Measurements from ENCODE around the gene CCL11.
A peak's percentile ranks its signal among the peaks of the same experiment; 100 is the strongest.
"Not testable (repeated sequence)": the region's sequence is repeated elsewhere in the genome, so short reads cannot be mapped to it uniquely, and the experiment has no call there.

Gene CCL11

DNA sequence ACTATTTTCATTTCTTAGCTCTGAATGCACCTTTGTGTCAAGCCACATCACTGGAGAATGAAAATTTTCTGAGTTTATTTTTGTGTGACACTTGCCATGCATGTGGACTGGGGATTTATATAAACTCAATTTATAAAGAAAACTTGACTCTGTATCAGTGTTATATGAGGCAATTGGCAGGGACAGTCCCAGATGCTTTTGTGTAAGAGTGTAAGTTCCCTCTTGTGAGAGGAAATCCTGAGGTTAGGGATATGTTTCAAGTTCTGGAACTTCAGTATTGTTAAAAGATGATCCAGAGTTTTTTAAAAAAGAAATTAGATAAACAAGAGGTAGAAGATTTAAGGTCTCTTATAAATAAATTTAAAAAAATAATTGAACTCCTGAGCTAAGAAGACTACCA, 22.8 kb downstream of the CCL11 start:
- Mint-ChIP-seq H3K4me3 (no peak overlapping the region), H3K36me3 (ENCODE audit: low read depth) (no peaks in the 10 kb centered on the region), H3K27ac (no peak overlapping the region), H3K4me1 (peaks cover 2% of the 10 kb centered on the region), H3K27me3 (peaks cover 12% of the 10 kb centered on the region), H3K9me3 (no peaks in the 10 kb centered on the region)
- ATAC-seq = no peak
- DNase-seq = no peak

DNA sequence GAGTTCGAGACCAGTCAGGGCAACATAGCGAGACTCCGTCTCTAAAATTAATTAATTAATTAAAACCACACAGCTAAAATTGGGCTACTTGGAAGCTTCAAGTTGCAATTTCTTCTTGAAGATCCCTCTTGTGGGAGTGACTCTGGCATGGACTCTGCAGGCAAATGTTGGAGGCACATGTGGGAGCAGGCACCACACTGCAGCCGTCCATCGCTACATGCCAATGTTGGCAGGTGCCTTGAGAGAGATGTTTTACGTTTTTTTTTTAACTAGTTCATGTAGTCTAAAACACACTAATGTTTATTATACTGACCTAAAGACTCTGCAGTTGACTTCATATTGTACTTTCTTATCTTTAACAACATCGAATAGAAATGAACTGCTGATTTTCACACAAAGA, 25.7 kb downstream of the CCL11 start:
- DNase-seq (no peak), ATAC-seq (no peak)
- no peak overlapping the region for H3K27ac Mint-ChIP-seq
- H3K9me3 Mint-ChIP-seq = no peaks in the 10 kb centered on the region
- no peak overlapping the region for H3K4me3 Mint-ChIP-seq
- H3K36me3 Mint-ChIP-seq (ENCODE audit: low read depth) = no peaks in the 10 kb centered on the region
- H3K27me3 Mint-ChIP-seq = peaks cover 5% of the 10 kb centered on the region
- peaks cover 2% of the 10 kb centered on the region for H3K4me1 Mint-ChIP-seq

DNA sequence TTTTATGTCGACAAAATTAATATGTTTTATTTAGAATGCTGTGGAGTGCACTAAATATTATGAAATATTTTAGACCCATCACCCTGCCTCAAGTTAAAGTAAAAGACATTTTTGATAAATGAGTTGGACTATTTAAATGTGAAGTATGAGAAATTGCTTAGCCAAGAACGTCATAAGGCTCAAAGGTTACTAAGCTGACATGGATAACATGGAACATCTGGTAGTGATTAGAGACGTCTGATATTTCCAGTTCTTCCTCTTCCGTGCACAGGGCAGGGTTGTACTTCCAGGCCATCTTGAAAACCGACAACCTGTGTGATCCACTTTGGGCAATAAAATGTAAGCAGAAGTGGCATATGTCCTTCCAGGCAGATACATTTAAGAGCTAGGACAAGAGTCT, 26.5 kb downstream of the CCL11 start:
- ATAC-seq (no peak), DNase-seq (no peak)
- H3K9me3 Mint-ChIP-seq = no peaks in the 10 kb centered on the region
- H3K27ac Mint-ChIP-seq = no peak overlapping the region
- peaks cover 2% of the 10 kb centered on the region for H3K4me1 Mint-ChIP-seq
- H3K4me3 Mint-ChIP-seq = no peak overlapping the region
- no peaks in the 10 kb centered on the region for H3K36me3 Mint-ChIP-seq (ENCODE audit: low read depth)
- peaks cover 7% of the 10 kb centered on the region for H3K27me3 Mint-ChIP-seq

DNA sequence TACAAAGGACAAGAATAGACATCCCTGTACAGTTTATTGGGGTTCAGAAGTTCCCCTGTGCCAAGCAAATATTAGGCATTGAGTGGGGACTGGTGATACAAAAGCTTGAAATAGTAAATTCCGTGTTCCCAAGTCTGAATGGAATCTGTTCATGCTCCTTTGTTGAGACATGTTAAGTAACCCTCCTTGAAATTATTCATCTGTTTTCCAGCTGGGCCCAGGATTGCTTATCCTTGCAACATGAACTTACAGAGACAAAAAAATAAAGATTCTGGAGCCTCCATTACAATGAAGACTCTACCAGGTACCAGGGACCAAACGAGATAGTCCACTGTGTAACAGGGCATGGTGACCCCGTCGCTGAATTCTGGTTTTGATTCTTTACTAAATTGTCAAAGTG, 27.6 kb downstream of the CCL11 start:
- H3K27ac Mint-ChIP-seq = no peak overlapping the region
- DNase-seq (no peak), ATAC-seq (no peak)
- H3K4me1 Mint-ChIP-seq = no peaks in the 10 kb centered on the region
- H3K9me3 Mint-ChIP-seq = no peaks in the 10 kb centered on the region
- peaks cover 7% of the 10 kb centered on the region for H3K27me3 Mint-ChIP-seq
- no peaks in the 10 kb centered on the region for H3K36me3 Mint-ChIP-seq (ENCODE audit: low read depth)
- H3K4me3 Mint-ChIP-seq = no peak overlapping the region

DNA sequence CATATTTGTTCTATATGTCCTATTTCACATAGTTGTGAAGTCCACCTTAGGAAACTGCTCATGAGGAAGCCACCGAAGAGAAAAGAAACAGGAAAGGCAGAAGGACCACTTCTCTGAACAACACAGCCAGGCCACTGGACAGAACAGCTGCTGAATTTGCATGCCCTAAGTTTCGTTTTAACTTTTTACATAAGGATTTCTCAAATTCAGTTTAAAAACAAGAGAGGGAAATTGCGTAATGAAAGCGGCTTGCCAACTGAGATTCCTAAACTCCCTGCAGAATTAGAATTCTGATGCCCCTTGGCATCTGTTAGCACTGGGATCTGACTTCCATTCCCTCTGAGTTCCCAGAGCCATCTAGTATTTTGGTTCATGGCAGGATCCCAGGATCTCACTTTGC, 28.7 kb downstream of the CCL11 start:
- no peaks in the 10 kb centered on the region for H3K36me3 Mint-ChIP-seq (ENCODE audit: low read depth)
- DNase-seq = no peak
- ATAC-seq = no peak

DNA sequence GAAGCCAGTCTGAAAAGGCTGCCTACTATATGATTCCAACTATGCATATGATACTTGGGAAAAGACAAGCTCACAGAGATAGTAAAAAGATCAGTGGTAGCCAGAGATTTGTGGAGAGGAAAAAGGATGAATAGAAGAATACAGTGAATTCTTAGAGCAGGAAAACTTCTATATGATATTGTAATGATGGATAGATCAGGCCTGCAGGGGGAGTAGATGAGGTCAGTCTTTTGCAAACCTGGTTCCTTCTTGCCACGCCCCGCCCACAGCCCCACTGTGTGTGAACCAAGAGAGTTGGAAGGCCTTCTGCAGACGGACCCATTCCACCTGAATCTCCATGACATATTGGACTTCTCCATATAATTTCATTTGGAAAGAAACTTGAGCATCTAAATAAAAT, 32.9 kb downstream of the CCL11 start:
- H3K27ac Mint-ChIP-seq = no peak overlapping the region
- no peaks in the 10 kb centered on the region for H3K36me3 Mint-ChIP-seq (ENCODE audit: low read depth)
- no peaks in the 10 kb centered on the region for H3K4me1 Mint-ChIP-seq
- ATAC-seq (no peak), DNase-seq (peak; percentile 6)
- no peak overlapping the region for H3K4me3 Mint-ChIP-seq
- no peaks in the 10 kb centered on the region for H3K9me3 Mint-ChIP-seq
- peaks cover 4% of the 10 kb centered on the region for H3K27me3 Mint-ChIP-seq

More for the DNA sequence above, 28.7 kb downstream of the CCL11 start:
- Mint-ChIP-seq H3K27me3 (peaks cover 7% of the 10 kb centered on the region), H3K9me3 (no peaks in the 10 kb centered on the region), H3K27ac (no peak overlapping the region), H3K4me1 (no peaks in the 10 kb centered on the region), H3K4me3 (no peak overlapping the region)

DNA sequence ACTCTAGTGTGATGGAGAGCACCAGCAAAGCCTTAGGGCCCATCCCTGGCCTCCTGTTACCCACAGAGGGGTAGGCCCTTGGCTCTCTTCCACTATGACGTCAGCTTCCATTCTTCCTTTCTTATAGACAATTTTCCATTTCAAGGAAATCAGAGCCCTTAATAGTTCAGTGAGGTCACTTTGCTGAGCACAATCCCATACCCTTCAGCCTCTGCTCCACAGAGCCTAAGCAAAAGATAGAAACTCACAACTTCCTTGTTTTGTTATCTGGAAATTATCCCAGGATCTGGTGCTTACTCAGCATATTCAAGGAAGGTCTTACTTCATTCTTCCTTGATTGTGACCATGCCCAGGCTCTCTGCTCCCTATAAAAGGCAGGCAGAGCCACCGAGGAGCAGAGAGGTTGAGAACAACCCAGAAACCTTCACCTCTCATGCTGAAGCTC, 33.5 kb downstream of the CCL11 start, which contains the start of gene CCL8:
TSS of gene CCL8 (plus strand) at position 397 of the 445 bp plus-strand sequence. CDS start 67 bp downstream, outside the sequence.
- H3K36me3 Mint-ChIP-seq (ENCODE audit: low read depth) = no peaks in the 10 kb centered on the region
- no peak for ATAC-seq
- no peak for DNase-seq
- peaks cover 4% of the 10 kb centered on the region for H3K27me3 Mint-ChIP-seq
- no peaks in the 10 kb centered on the region for H3K4me1 Mint-ChIP-seq
- H3K27ac Mint-ChIP-seq = no peak within 1 kb of the TSS
- no peak within 1 kb of the TSS for H3K4me3 Mint-ChIP-seq
- no peaks in the 10 kb centered on the region for H3K9me3 Mint-ChIP-seq

DNA sequence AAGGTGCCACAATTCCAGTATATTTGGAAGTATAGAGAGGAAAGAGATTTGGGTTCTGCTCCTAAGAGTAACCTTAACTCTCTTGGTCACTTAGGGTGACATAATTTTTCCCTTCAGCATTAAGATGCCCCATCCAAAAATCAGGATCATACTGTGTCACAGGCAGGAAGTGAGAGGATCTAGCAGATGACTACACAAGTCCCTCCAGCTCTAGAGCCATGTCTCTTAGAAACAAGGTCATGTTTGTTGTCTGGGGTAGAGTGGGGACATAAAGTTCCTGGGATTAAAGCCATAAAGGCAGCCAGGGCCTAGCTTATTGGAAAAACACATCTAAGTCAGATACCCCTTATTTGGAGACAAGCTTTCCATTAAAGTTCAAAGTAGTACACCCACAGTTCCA, 36.4 kb downstream of the CCL11 start:
- Mint-ChIP-seq H3K9me3 (peaks cover 7% of the 10 kb centered on the region), H3K4me1 (no peaks in the 10 kb centered on the region), H3K27me3 (peaks cover 11% of the 10 kb centered on the region), H3K36me3 (ENCODE audit: low read depth) (no peaks in the 10 kb centered on the region), H3K27ac (no peak overlapping the region), H3K4me3 (no peak overlapping the region)
- ATAC-seq (no peak), DNase-seq (no peak)

DNA sequence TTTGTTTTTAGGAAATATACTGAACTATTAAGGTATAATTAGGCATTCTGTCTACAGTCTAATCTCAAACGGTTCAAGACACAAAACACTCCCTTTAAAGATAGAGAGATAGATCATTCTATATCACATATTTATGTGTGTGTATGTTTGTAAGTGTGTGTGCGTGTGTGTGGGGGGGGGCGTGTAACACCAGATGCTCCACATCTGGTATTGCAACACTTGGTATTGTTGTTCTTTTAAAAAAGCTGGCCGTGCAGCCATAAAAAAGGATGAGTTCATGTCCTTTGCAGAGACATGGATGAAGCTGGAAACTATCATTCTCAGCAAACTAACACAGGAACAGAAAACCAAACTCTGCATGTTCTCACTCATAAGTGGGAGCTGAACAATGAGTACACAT, 42.0 kb downstream of the CCL11 start:
- not testable (repeated sequence) for H3K27ac Mint-ChIP-seq, H3K4me3 Mint-ChIP-seq, H3K4me1 Mint-ChIP-seq

DNA sequence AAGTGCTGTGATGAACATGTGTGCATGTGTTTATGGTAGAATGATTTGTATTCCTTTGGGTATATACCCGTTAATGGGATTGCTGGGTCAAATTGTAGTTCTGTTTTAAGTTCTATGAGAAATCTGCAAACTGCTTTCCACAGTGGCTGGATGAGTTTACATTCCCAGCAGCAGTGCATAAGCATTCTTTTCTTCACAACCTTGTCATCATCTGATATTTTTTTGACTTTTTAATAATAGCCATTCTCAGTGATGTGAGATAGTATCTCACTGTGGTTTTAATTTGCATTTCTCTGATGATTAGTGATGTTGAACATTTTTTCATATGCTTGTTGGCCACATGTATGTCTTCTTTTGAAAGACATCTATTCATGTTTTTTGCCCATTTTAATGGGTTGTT, 52.2 kb downstream of the CCL11 start:
- peaks cover 36% of the 10 kb centered on the region for H3K27me3 Mint-ChIP-seq

More for the DNA sequence above, 42.0 kb downstream of the CCL11 start:
- H3K36me3 Mint-ChIP-seq (ENCODE audit: low read depth); DNase-seq; H3K9me3 Mint-ChIP-seq; ATAC-seq: not testable (repeated sequence)
- H3K27me3 Mint-ChIP-seq = peaks cover 22% of the 10 kb centered on the region

More for the DNA sequence above, 52.2 kb downstream of the CCL11 start:
- H3K9me3 Mint-ChIP-seq = peaks cover 6% of the 10 kb centered on the region
- no peak for ATAC-seq
- H3K36me3 Mint-ChIP-seq (ENCODE audit: low read depth) = no peaks in the 10 kb centered on the region
- H3K4me3 Mint-ChIP-seq = no peak overlapping the region
- no peak for DNase-seq
- no peaks in the 10 kb centered on the region for H3K4me1 Mint-ChIP-seq
- no peak overlapping the region for H3K27ac Mint-ChIP-seq
